Tibial nerve (tissue), 4 donors: ENCODE measurements around the gene NOL4L. TPM values are rescaled to one million over a fixed set of nuclear protein-coding genes. Genes with fewer than 3 reads are reported as not detected.

Source experiments
- DNase-seq, 2 donors: peaks; one replicate each; pipeline ENCODE4 v3.0.0-alpha.2; 2019; ENCODE audit warnings: low spot score in 2 of 2
- H3K27ac ChIP-seq, 4 donors: fragments of 200-600 bp; sonication (generic) in 3 of 4; one replicate each; pipeline ENCODE4 v1.5.1; 2017 to 2019; ENCODE audit warnings: mild to moderate bottlenecking in 1 of 4
- H3K27me3 ChIP-seq, 2 donors: fragments of 200-600 bp; sonication (generic) in 1 of 2; one replicate each; pipeline versions ENCODE4 v1.5.1 to v1.6.0; 2017 to 2019
- H3K36me3 ChIP-seq, 3 donors: fragments of 200-600 bp; sonication (generic); one replicate each; pipeline ENCODE4 v1.5.1; 2018 to 2019
- H3K4me1 ChIP-seq, 4 donors: fragments of 200-600 bp; sonication (generic) in 3 of 4; one replicate each; pipeline ENCODE4 v1.5.1; 2017 to 2019
- H3K4me3 ChIP-seq, 4 donors: fragments of 200-600 bp; sonication (generic) in 3 of 4; one replicate each; pipeline ENCODE4 v1.5.1; 2017 to 2019; ENCODE audit warnings: mild to moderate bottlenecking in 1 of 4, moderate library complexity in 1 of 4
- H3K9me3 ChIP-seq, 4 donors: fragments of 200-600 bp; sonication (generic) in 3 of 4; one replicate each; pipeline ENCODE4 v1.5.1; 2017 to 2019
- EP300 ChIP-seq, 2 donors: sonication (generic); formaldehyde crosslinking; IDR thresholded peaks; one replicate each; pipeline ENCODE4 v1.6.1; 2017; ENCODE audit warnings: antibody characterized with exemption in 2 of 2, mild to moderate bottlenecking in 1 of 2
- POLR2A ChIP-seq, 2 donors: fragments of 450-650 bp; IDR thresholded peaks; one replicate each; pipeline ENCODE4 v1.6.1; 2017; ENCODE audit warnings: antibody characterized with exemption in 2 of 2, mild to moderate bottlenecking in 2 of 2, moderate library complexity in 2 of 2
- WGBS, 2 donors: methylation state at CpG; one replicate each; pipeline ENCODE4 v1.1.5; 2018; 5-methylcytosine and 5-hydroxymethylcytosine counted together
- total RNA-seq, 4 donors: library from RNA; depleted of rRNA; stranded (reverse); fragments of >200 nt; gene quantifications; one replicate each; pipeline ENCODE4 v1.1.0, GENCODE V29; 2016
- TF ChIP-seq, protein P1 (sequence below), 5 experiments: fragments of 200-600 bp in 3 of 5; fragments of 450-650 bp in 2 of 5; sonication (generic) in 3 of 5; IDR thresholded peaks; one replicate each; pipeline ENCODE4 v1.5.1; 2016 to 2019; ENCODE audit warnings: antibody characterized with exemption in 5 of 5, mild to moderate bottlenecking in 3 of 5, moderate library complexity in 2 of 5

NOL4L gene
- total RNA-seq, 4 donors from 2014 or later = 11.5 to 22.3 (median 19.9) TPM

DNA sequence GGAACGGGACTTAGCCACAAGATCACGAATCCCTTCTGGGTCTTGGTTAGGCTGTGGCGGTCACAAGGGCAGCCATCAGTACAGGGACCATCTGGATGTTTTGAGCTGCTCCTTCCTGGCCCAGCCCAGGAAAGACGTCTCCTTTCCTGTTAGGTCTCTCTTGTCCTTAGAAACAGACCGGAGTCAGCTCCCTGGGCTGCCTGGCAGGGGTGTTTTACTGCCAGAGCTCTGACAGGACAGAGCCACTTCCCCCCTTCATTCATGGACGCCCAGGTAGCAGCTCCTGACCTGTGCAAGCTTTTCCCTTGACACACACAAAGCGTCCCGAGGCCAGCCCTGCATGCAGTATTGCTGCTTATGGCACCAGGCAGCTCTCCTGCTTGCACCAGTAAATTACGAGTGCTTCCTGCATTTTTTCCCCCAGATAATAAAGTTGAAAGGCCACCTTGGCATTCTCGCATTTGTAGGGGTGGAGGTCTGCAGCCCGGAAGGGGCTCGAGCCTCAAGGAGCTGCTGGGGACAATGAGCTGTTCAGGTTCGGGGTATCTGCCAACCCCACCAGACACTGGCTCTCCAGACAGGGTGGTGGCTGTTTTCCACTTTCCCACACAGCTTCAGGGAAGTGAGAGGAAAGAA lies 87.4 kb downstream of the NOL4L start:
- no peak for TF ChIP-seq POLR2A (IDR thresholded peaks at IDR 0.05)
- TF ChIP-seq, protein P1, sequence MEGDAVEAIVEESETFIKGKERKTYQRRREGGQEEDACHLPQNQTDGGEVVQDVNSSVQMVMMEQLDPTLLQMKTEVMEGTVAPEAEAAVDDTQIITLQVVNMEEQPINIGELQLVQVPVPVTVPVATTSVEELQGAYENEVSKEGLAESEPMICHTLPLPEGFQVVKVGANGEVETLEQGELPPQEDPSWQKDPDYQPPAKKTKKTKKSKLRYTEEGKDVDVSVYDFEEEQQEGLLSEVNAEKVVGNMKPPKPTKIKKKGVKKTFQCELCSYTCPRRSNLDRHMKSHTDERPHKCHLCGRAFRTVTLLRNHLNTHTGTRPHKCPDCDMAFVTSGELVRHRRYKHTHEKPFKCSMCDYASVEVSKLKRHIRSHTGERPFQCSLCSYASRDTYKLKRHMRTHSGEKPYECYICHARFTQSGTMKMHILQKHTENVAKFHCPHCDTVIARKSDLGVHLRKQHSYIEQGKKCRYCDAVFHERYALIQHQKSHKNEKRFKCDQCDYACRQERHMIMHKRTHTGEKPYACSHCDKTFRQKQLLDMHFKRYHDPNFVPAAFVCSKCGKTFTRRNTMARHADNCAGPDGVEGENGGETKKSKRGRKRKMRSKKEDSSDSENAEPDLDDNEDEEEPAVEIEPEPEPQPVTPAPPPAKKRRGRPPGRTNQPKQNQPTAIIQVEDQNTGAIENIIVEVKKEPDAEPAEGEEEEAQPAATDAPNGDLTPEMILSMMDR (IDR thresholded peaks at IDR 0.05) = no peak
- Histone ChIP-seq H3K4me1 (no peaks in the 10 kb centered on the region), H3K27me3 (no peaks in the 10 kb centered on the region), H3K36me3 (no peaks in the 10 kb centered on the region), H3K4me3 (no peak overlapping the region), H3K9me3 (no peaks in the 10 kb centered on the region), H3K27ac (no peak overlapping the region)
- no peak for DNase-seq
- WGBS, 2 donors = 50 to 53% methylated on average over 13 of the region's 13 CpGs

GRCh38 chr20:32496811-32497533 lies 88.2 kb downstream of the NOL4L start:
- WGBS, 2 donors = 70 to 82% methylated on average over 11 of the region's 11 CpGs
- no peak for TF ChIP-seq POLR2A (IDR thresholded peaks at IDR 0.05)
- TF ChIP-seq, protein P1 (IDR thresholded peaks at IDR 0.05) = no peak
- TF ChIP-seq EP300 (IDR thresholded peaks at IDR 0.05) = no peak

DNA sequence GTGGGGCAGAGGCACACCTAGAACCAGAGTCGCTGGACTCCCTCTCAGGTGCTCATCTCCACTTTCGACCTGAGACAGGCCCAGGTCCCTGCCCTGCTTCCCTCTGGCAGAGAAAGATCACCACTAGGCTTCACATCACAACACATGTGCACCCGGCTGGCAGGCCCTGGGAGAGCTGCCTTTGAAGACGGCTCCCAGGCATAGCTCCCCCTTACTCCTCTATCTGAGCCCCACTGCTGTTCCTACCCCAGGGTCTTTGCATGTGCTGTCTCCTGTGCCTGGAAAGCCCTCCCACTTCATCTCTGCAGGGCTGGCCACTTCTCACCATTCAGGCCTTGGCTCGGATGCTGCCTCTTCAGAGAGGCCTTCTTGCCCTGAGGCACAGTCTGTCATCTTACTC lies 89.2 kb downstream of the NOL4L start:
- no peaks in the 10 kb centered on the region for H3K9me3 ChIP-seq
- DNase-seq = no peak
- H3K27me3 ChIP-seq = no peaks in the 10 kb centered on the region
- H3K4me3 ChIP-seq = no peak overlapping the region
- TF ChIP-seq POLR2A (IDR thresholded peaks at IDR 0.05) (no peak), EP300 (IDR thresholded peaks at IDR 0.05) (no peak)
- TF ChIP-seq, protein P1 (IDR thresholded peaks at IDR 0.05) = no peak
- H3K27ac ChIP-seq = no peak overlapping the region
- 93 to 96% methylated on average over 5 of the region's 5 CpGs for WGBS, 2 donors
- H3K4me1 ChIP-seq = no peaks in the 10 kb centered on the region
- H3K36me3 ChIP-seq = no peaks in the 10 kb centered on the region

More at GRCh38 chr20:32496811-32497533, 88.2 kb downstream of the NOL4L start:
- no peak overlapping the region for H3K27ac ChIP-seq
- no peaks in the 10 kb centered on the region for H3K36me3 ChIP-seq
- no peaks in the 10 kb centered on the region for H3K27me3 ChIP-seq
- no peak overlapping the region for H3K4me3 ChIP-seq
- no peak for DNase-seq
- H3K9me3 ChIP-seq = no peaks in the 10 kb centered on the region
- no peaks in the 10 kb centered on the region for H3K4me1 ChIP-seq

- no peaks in the 10 kb centered on the region for H3K9me3 ChIP-seq
- TF ChIP-seq, protein P1 (IDR thresholded peaks at IDR 0.05) = no peak
- TF ChIP-seq POLR2A (IDR thresholded peaks at IDR 0.05) = no peak
- TF ChIP-seq EP300 (IDR thresholded peaks at IDR 0.05) = no peak
- H3K4me1 ChIP-seq = no peaks in the 10 kb centered on the region
- 62 to 64% methylated on average over 8 of the region's 8 CpGs for WGBS, 2 donors
- no peaks in the 10 kb centered on the region for H3K27me3 ChIP-seq
- no peak for DNase-seq
- no peak overlapping the region for H3K4me3 ChIP-seq
- H3K36me3 ChIP-seq = no peaks in the 10 kb centered on the region
- H3K27ac ChIP-seq = no peak overlapping the region
Measured at GRCh38 chr20:32495217-32495565, 89.9 kb downstream of the NOL4L start.

DNA sequence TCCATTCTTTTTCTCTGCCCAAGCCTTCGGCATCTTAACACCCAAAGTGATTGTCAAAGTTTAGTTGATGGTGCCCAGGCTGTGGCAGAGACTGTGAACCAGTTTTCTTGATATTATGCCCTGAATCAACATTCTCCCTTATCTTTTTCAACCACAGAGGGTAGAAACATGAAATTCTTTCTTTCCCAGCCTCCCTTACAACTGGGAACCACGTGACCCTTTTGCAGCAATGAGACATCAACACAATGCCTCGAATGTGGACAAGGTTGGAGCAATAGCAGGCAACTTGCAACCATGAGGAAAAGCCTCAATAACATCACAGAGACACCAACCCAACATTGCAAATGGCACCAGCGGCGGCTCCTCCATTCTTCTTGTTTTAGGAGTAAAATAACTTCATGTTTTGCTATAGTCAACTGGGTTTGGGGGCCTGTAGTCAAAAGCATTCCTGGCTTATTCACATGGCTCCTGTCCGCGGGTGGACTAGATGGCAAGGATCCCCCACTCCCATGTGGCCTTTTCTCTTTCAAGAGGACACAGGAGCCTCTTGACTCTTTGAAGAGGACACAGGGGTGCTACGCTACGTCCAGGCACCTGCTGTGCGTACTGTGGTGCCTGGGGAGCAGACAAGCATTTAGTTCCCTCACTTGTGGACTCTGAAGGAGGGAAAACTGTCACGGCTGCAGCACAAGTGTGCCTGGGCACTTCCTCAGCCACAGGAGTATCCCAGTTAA lies 90.5 kb downstream of the NOL4L start:
- H3K27ac ChIP-seq = no peak overlapping the region
- no peaks in the 10 kb centered on the region for H3K4me1 ChIP-seq
- 84 to 85% methylated on average over 11 of the region's 11 CpGs for WGBS, 2 donors
- no peaks in the 10 kb centered on the region for H3K9me3 ChIP-seq
- TF ChIP-seq, protein P1 (IDR thresholded peaks at IDR 0.05) = no peak
- TF ChIP-seq EP300 (IDR thresholded peaks at IDR 0.05) (no peak), POLR2A (IDR thresholded peaks at IDR 0.05) (no peak)
- no peaks in the 10 kb centered on the region for H3K27me3 ChIP-seq
- H3K36me3 ChIP-seq = no peaks in the 10 kb centered on the region
- no peak for DNase-seq
- no peak overlapping the region for H3K4me3 ChIP-seq
